NT2/D1 (cell line): ENCODE data around the gene ZNF17.

Source experiments
- DNase-seq: peaks from one replicate; pipeline ENCODE4 v3.0.0-alpha.2; 2011; ENCODE audit warnings: low read depth, low spot score
- H3K27me3 ChIP-seq: 2 replicates; pipeline ENCODE4 v1.6.0; 2011; ENCODE audit warnings: mild to moderate bottlenecking; ENCODE audit not compliant: insufficient read length, insufficient read depth
- H3K36me3 ChIP-seq: 2 replicates; pipeline ENCODE4 v1.6.1; 2011; ENCODE audit warnings: mild to moderate bottlenecking, low read length, mixed read lengths; ENCODE audit not compliant: insufficient read depth, insufficient read length
- H3K4me1 ChIP-seq: 2 replicates; pipeline ENCODE4 v1.5.1; 2011; ENCODE audit not compliant: insufficient read depth, insufficient read length
- H3K4me3 ChIP-seq: 2 replicates; pipeline ENCODE4 v1.5.1; 2011; ENCODE audit warnings: low read depth; ENCODE audit not compliant: insufficient read length
- H3K9ac ChIP-seq: 2 replicates; pipeline ENCODE4 v1.6.0; 2011; ENCODE audit warnings: low read depth; ENCODE audit not compliant: insufficient read length
- H3K9me3 ChIP-seq: 2 replicates; pipeline ENCODE4 v1.5.1; 2011; ENCODE audit warnings: mild to moderate bottlenecking, low read length; ENCODE audit not compliant: insufficient read depth
- SUZ12 ChIP-seq: IDR thresholded peaks from 2 replicates; pipeline ENCODE4 v1.6.1; 2011; ENCODE audit not compliant: insufficient read length, insufficient read depth; ENCODE audit errors: extremely low read depth
- YY1 ChIP-seq: IDR thresholded peaks from 2 replicates; pipeline ENCODE4 v1.6.1; 2011; ENCODE audit not compliant: insufficient read length, insufficient read depth
- ZNF274 ChIP-seq: IDR thresholded peaks from 2 replicates; pipeline ENCODE4 v1.6.1; 2011; ENCODE audit warnings: mild to moderate bottlenecking, low read depth, low read length

ZNF17 gene

DNA sequence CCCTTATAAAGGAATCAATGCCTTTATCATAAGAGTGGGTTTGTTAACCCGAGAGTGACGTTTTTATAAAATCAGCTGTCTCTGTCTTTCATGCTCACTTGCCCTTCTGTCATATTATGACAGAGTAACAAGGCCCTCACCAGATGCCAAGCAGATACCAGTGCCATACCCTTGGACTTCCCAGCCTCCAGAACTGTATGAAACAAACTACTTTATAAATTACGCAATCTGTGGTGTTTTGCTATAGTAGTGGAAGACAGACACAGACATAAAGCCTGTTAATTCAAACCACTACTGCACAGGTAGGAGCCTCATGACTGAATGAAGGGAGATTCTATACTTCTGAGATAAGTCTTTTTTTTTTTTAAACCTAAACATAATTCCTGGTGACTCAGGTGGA is 41.3 kb downstream of the ZNF17 start:
- no peaks in the 10 kb centered on the region for H3K27me3 ChIP-seq
- no peaks in the 10 kb centered on the region for H3K9me3 ChIP-seq
- no peak overlapping the region for H3K9ac ChIP-seq
- no peak overlapping the region for H3K4me3 ChIP-seq
- DNase-seq: no peak
- TF ChIP-seq ZNF274: no peak
- no peaks in the 10 kb centered on the region for H3K4me1 ChIP-seq
- no peaks in the 10 kb centered on the region for H3K36me3 ChIP-seq

DNA sequence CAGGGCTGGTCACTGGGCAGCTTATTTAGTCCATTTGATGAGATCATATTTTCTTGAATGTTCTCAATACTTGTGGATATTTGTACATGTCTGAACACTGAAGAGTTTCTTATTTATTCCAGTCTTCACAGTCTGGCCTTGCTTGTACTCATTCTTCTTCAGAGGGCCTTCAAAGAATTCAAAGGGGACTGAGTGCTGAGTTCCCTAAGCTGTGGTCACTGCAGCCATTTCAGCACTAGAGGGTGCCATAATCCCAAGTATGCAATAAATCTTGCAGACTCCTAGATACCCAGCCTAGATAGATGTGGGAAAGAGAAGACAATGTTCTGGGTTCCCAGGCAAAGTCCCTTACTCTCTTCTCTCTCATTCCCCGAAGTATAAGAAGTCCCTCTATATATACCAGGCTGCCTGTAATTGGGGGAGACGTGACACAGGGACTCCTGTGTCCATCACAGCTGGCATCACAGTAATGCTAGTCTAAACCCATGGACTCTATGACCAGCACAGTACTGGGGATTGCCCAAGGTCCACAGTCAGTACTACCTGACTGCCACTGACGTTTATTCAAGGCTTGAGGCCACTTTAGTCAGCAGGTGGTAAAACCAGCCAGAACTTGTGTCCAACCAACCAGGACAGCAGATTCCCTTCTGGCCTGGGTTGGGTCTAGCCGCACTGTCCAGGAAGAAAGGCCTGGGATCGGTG is 54.9 kb downstream of the ZNF17 start:
- peaks cover 11% of the 10 kb centered on the region; the same call in 1 of the 2 replicates for H3K9me3 ChIP-seq
- no peak overlapping the region for H3K4me3 ChIP-seq
- no peak overlapping the region for H3K9ac ChIP-seq
- H3K27me3 ChIP-seq: no peaks in the 10 kb centered on the region
- H3K36me3 ChIP-seq: peaks cover 6% of the 10 kb centered on the region
- peaks cover 5% of the 10 kb centered on the region for H3K4me1 ChIP-seq
- TF ChIP-seq SUZ12 (no peak), YY1 (no peak), ZNF274 (no peak)
- peak; percentile 42 for DNase-seq

DNA sequence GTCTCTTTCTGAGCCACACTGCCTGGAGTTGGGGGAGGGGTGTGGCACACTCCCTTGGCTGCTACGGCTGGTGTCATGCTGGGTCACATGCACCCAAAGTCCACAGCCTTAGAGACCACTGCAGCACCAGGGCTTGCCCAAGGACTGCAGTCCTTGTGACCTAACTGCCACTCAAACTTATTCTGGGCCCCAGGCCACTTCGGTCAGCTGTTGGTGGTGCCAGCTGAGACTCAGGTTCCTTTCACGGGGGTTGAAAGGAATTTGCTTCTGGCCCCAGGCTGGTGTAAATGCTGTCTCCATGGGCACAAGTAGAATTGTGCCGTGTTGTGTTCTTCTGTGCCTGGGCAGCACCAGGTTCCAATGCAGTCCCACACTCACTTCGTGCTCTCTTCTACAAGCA is 55.5 kb downstream of the ZNF17 start:
- TF ChIP-seq YY1 (no peak), SUZ12 (no peak), ZNF274 (no peak)
- DNase-seq: no peak
- Histone ChIP-seq H3K4me3 (no peak overlapping the region), H3K4me1 (peaks cover 5% of the 10 kb centered on the region), H3K9me3 (peaks cover 16% of the 10 kb centered on the region), H3K27me3 (no peaks in the 10 kb centered on the region), H3K9ac (no peak overlapping the region), H3K36me3 (peaks cover 6% of the 10 kb centered on the region)
